ENCODE measurements around the gene UCHL5.

The UCHL5 gene

GRCh38 chr1:193070942-193071341, 11.8 kb upstream of the UCHL5 start:
- no peak overlapping the region for H3K4me3 ChIP-seq (replicated peaks; ENCODE audit: insufficient read depth, low read length)
- DNase-seq (ENCODE audit: low read depth in 1 of 2, low spot score in 1 of 2) = no peak

GRCh38 chr1:193070386-193070753, 11.2 kb upstream of the UCHL5 start:
- Histone ChIP-seq H3K4me3 (replicated peaks; ENCODE audit: insufficient read depth, low read length) (no peak overlapping the region), H3K27me3 (ENCODE audit: insufficient read depth, poor library complexity, severe bottlenecking) (no peaks in the 10 kb centered on the region), H3K27ac (replicated peaks) (peak overlapping the region; percentile 33)
- no peak for DNase-seq (ENCODE audit: low read depth in 1 of 2, low spot score in 1 of 2)
- TF ChIP-seq SPI1 (IDR thresholded peaks at IDR 0.05; ENCODE audit: borderline replicate concordance, low read depth) = no peak
- TF ChIP-seq CTCF (IDR thresholded peaks at IDR 0.05; ENCODE audit: insufficient read depth, low read length) = no peak

More at GRCh38 chr1:193070942-193071341, 11.8 kb upstream of the UCHL5 start:
- TF ChIP-seq POLR2AphosphoS5 (IDR thresholded peaks at IDR 0.05; ENCODE audit: low read depth) (no peak), SPI1 (IDR thresholded peaks at IDR 0.05; ENCODE audit: borderline replicate concordance, low read depth) (no peak), REST (IDR thresholded peaks at IDR 0.05; ENCODE audit: insufficient replicate concordance, low read depth) (no peak), CTCF (IDR thresholded peaks at IDR 0.05; ENCODE audit: insufficient read depth, low read length) (no peak), GABPA (IDR thresholded peaks at IDR 0.05; ENCODE audit: low read depth) (no peak)
- no peaks in the 10 kb centered on the region for H3K27me3 ChIP-seq (ENCODE audit: insufficient read depth, poor library complexity, severe bottlenecking)
- no peak overlapping the region for H3K27ac ChIP-seq (replicated peaks)

GRCh38 chr1:193069748-193070385, 10.7 kb upstream of the UCHL5 start:
- TF ChIP-seq SPI1 (IDR thresholded peaks at IDR 0.05; ENCODE audit: borderline replicate concordance, low read depth) (no peak), CTCF (IDR thresholded peaks at IDR 0.05; ENCODE audit: insufficient read depth, low read length) (no peak), POLR2AphosphoS5 (IDR thresholded peaks at IDR 0.05; ENCODE audit: low read depth) (no peak), REST (IDR thresholded peaks at IDR 0.05; ENCODE audit: insufficient replicate concordance, low read depth) (no peak), GABPA (IDR thresholded peaks at IDR 0.05; ENCODE audit: low read depth) (no peak)
- Histone ChIP-seq H3K27ac (replicated peaks) (peak overlapping the region; percentile 33), H3K27me3 (ENCODE audit: insufficient read depth, poor library complexity, severe bottlenecking) (no peaks in the 10 kb centered on the region), H3K4me3 (replicated peaks; ENCODE audit: insufficient read depth, low read length) (no peak overlapping the region)
- DNase-seq (ENCODE audit: low read depth in 1 of 2, low spot score in 1 of 2) = no peak

GRCh38 chr1:193068013-193068412, 8.9 kb upstream of the UCHL5 start:
- DNase-seq (ENCODE audit: low read depth in 1 of 2, low spot score in 1 of 2) = no peak
- TF ChIP-seq SPI1 (IDR thresholded peaks at IDR 0.05; ENCODE audit: borderline replicate concordance, low read depth) = no peak
- TF ChIP-seq REST (IDR thresholded peaks at IDR 0.05; ENCODE audit: insufficient replicate concordance, low read depth) = no peak
- H3K4me3 ChIP-seq (replicated peaks; ENCODE audit: insufficient read depth, low read length) = no peak overlapping the region
- H3K27ac ChIP-seq (replicated peaks) = no peak overlapping the region
- H3K27me3 ChIP-seq (ENCODE audit: insufficient read depth, poor library complexity, severe bottlenecking) = no peaks in the 10 kb centered on the region
